GM19238 (cell line): Measurements from ENCODE around the gene MAP10.
"Not testable (repeated sequence)": the region's sequence is repeated elsewhere in the genome, so short reads cannot be mapped to it uniquely, and the experiment has no call there.

Experiments used
- DNase-seq: peaks from one replicate; pipeline ENCODE4 v3.0.0; 2011; ENCODE audit warnings: low spot score; ENCODE audit not compliant: insufficient read length

Gene MAP10

GRCh38 chr1:232805269-232806185, at the start of gene MAP10:
Gene MAP10, plus strand, starts transcription at chr1:232805416. Its CDS starts 34 bp downstream, at chr1:232805450.
- peak; percentile 78 for DNase-seq

DNA sequence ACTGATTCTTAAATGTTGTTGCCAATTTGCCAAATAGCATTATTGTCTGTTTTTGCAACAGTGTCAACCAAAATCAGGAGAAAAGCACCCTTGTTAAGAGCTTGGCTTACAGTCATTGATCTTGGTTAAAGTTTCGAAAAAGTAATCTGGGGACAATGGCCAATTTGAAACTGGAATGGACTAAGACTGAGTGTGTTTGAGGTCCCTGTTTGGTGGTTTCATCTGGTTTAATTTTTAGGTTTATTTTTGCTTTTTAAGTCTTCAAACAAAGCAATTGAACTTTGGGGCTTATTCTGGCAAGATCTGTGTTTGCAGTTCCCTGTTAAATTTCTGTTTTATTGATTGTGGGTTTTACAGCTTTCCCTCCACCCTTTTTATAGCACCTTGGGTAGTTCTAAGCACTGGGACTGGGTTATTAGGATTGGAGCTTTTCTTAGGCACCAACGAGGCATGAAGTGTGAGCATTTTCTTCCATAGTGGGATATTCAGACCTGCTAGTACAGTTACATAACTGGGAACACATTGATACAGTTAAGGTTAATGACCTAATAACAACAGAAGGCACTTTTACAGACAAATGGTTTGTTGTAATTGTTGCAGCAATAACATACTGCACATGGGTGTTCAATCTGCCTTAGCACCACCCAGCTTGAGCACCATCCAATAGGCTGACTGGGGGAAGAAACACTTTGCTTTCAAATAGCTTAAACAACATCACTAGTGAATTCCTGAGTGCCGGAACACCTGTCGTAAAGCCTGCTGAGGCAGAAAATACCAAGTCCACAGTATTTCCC, 40.6 kb upstream of the MAP10 start:
- DNase-seq = no peak

GRCh38 chr1:232765542-232765941, 39.7 kb upstream of the MAP10 start:
- DNase-seq = no peak

GRCh38 chr1:232766241-232766890, 38.9 kb upstream of the MAP10 start:
- no peak for DNase-seq

DNA sequence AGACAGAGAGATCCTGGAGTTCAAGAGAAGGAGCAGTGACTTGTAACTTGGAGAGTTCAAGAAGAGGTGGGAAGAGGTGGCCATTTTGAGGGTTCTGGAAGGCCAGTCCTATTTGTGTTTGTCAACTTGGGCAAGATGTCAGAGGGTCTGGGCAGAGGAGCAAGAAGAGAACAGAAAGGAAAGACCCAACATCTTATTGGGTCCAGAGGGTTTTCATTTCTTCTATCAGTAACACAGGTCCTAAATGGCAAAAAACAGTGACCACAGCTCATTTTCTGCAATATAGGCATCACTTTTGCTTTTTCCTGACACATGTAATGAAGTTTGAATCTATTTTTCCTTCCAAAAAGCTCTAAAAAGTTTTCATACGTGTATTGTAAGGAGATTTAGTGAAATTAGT, 38.3 kb upstream of the MAP10 start:
- no peak for DNase-seq

DNA sequence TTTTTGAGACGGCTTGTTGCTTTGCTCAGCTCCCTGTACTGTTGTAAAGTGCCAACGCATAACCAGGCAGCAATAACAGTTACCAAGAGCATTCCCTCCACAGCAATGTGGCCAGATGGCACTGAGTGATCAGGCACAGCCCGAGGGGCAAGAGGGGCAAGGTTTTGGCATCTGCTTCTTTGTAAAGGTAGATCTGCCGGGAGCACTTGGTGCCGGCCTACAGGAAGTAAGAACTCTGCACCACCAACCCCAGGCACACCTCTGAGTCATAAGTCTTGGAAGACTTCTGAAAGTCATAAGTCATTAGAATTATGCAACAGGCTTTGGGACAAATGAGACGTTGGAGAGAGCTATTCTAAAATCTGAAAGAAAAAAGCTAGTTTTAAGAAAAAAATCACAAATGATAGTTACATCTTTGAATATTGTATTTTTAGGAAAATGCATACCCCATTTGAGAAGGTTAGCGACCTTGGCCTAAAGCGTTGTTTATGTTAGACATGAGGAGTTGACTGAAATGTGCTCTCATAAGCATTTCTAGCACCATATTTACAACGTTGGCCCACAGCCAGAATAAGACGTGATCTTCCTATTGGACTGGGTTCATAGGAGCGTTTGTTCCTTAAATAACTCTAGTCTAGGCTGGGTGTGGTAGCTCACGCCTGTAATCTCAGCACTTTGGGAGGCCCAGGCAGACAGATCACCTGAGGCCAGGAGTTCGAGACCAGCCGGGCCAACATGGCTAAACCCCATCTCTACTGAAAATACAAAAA, 37.7 kb upstream of the MAP10 start:
- no peak for DNase-seq

DNA sequence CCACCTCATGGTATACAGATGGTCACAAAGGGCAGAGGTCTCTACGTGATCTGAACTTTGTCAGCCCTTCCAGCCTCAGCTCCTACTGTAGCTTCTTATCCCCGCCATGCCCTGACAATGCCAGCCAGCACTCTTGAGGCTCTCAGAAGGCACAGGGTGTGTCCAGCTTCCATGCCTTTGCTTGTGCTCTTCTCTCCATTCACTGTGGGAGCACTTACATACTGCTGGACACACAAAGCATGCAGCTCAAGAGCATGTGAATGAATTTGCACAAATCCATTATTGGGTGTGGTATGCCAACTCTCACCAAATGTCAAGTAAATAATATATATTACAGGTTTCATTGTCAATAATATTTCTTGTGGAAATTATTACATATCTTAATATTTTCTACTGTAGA, 36.4 kb upstream of the MAP10 start:
- DNase-seq = no peak

DNA sequence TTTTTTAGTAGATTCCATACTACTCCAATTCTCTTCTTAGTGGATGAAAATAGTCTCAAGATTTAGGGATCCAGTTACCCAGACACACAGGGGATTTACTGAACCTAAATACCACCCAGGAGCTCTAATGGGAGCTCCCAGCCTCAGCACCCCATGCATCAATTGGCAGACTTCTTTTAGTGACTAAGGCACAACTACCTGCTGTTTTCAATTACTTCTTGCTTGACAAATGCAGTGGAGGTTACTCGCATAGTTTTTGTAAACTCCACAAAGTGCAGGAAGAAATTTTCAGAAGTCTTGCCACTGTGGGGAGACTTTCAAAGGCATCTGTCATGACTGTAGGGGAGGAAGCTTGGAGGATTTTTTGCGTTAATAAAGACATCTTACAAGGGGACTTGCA, 35.5 kb upstream of the MAP10 start:
- DNase-seq = no peak

DNA sequence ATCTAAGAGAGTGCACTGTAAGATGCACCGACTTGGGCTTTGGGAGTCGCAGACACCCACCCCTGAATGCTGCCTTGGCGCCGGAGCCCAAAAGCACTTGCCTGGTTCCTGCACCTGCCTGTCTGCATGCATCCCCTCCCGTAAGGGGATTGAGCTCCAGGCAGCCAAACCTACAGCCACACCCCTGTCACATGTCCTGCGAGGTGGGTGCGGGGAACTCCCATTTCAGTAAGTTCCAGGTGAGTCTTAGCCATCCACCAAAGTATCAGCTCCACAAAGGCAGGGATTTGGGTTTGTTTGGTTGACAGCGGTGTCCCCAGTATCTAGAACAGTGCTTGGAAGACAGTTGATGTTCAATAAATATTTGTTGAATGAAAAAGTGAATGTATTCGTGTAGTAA, 31.5 kb upstream of the MAP10 start:
- DNase-seq = no peak

DNA sequence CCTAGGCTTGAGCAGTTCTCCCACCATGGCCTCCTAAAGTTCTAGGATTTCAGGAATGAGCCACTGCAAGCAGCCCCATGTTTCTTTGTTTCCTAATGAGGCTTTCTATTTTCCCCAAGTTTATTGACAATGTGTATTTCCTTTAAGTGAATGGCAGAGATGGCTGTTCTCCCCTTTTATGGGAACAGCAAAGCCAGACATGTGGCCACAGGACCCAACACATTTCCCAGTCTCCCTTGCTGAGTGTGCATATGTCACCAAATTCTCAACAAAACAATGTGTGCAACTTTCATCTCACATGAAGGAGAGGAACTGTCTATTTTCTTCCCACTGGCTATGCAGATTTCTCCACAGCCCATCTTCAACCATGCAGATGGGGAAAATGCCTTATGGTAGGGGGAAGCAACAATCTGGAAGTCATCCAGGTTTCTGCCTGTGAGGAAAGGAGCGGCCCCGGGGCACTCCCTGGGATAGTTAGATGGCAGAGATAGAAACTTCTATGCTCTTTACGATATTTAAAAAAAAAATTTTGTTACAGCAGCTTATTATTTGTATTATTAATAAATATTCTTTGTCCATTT, 28.6 kb upstream of the MAP10 start:
- no peak for DNase-seq

- DNase-seq = no peak
These were observed 24.9 kb upstream of the MAP10 start for GRCh38 chr1:232780354-232780753.

DNA sequence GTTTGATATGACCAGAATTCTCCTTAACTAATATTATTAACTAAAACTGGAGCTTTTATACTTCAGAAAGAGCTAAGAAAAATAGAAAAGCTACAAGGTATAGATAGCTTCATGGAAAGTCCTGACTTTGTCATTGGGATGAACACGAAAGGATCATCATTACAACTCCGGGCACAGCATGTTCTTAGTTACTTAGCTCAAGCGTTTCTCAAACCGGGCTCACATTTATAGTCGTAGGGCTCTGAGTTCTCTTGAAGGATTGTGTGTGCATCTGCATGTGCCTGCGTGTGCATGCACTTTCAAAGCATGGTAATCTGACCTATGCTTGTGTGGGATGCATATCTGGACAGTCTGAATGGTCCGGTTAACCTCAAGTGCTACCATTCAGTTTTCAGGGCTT, 20.4 kb upstream of the MAP10 start:
- DNase-seq = no peak

DNA sequence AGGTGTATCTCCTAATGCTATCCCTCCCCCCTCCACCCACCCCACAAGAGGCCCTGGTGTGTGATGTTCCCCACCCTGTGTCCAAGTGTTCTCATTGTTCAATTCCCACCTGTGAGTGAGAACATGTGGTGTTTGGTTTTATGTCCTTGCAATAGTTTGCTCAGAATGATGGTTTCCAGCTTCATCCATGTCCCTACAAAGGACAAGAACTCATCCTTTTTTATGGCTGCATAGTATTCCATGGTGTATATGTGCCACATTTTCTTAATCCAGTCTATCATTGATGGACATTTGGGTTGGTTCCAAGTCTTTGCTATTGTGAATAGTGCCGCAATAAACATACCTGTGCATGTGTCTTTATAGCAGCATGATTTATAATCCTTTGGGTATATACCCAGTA, 19.6 kb upstream of the MAP10 start:
- not testable (repeated sequence) for DNase-seq

GRCh38 chr1:232786845-232787455, 18.3 kb upstream of the MAP10 start:
- no peak for DNase-seq

DNA sequence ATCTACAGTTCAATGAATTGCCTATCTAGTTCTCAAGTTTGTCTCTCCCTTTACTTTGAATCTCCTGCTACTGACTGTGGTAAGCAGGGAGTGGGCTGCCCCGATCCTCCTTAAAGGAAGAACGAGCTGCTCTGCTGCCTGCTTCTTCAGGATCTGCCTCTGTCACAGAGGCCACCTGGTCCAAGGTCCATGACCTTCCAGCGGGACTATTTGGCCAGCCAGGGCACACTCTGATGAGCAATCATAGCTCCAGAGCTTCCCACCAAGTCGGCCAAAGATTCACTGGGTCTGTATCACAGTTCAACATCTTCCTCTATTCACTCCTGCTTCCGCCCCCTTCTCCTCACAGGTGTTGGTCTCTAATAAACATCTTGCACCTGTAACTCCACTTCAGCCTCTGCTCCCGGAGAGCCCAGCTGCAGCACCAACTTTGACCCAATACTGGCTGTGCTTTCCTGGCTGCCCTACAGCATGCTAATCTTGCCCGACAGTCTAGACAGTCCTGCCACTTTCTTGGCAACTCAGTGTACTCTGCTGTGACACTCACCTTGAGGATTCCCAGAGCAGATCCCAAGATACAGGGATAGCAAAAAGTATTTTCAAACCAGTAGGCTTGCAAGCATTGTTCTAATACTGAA, 16.9 kb upstream of the MAP10 start:
- DNase-seq = no peak

DNA sequence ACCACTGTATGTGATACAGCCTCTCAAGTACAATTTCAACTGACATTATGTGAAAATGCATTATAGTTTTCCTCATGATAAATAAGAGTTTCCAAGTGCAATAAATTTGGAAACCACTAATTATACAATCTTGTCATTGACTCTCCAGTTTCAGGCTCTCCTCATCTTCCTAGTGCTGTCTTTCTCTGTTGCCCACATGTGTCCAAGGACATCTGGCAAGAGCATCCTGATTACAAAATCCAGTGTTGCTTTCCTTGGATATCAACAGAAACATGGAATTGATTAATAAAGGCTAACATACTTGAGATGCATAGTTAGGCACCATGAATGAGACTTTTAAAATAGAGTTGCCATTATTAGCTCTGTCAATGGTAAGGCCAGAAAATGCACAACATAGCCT, 15.6 kb upstream of the MAP10 start:
- no peak for DNase-seq

GRCh38 chr1:232792949-232793348, 12.3 kb upstream of the MAP10 start:
- DNase-seq = no peak

DNA sequence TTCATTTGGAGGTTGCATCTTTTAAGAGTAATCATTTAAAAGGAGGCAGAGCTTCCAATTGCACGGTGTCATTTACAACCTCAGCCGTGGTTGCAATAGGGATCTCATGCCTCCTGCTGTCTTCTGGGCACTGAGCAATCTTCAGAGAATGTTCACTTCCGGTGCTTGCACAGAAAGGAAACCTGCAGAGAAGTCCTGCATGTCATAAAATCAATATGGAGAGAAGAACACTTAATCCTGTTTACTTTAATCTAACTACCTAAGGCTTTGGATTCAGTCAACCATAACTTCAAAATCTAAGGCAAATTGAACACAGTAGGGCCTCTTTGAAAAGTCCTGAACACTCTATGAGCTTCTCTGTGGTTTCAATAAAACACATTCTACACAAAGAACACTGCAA, 11.3 kb upstream of the MAP10 start:
- no peak for DNase-seq

GRCh38 chr1:232795497-232796053, 9.6 kb upstream of the MAP10 start:
- no peak for DNase-seq
